Rectal smooth muscle tissue (tissue), 1 donor: ENCODE data around the gene OR52K1.
"Not testable (repeated sequence)": the region's sequence is repeated elsewhere in the genome, so short reads cannot be mapped to it uniquely, and the experiment has no call there.

ENCODE experiments used
- H3K27ac ChIP-seq: one replicate; pipeline ENCODE4 v1.7.0; 2013; ENCODE audit warnings: low read depth, low read length, inconsistent platforms
- H3K27me3 ChIP-seq: one replicate; pipeline ENCODE4 v1.7.0; 2013; ENCODE audit warnings: low read length; ENCODE audit not compliant: control insufficient read depth, insufficient read depth
- H3K36me3 ChIP-seq: one replicate; pipeline ENCODE4 v1.7.0; 2013; ENCODE audit warnings: low read length; ENCODE audit not compliant: control insufficient read depth, insufficient read depth
- H3K4me1 ChIP-seq: one replicate; pipeline ENCODE4 v1.7.0; 2013; ENCODE audit warnings: low read length; ENCODE audit not compliant: control insufficient read depth, insufficient read depth
- H3K4me3 ChIP-seq: one replicate; pipeline ENCODE4 v1.7.0; 2013; ENCODE audit warnings: low read length
- H3K9ac ChIP-seq: one replicate; pipeline ENCODE4 v1.7.0; 2013; ENCODE audit warnings: low read length

The OR52K1 gene

GRCh38 chr11:4495986-4496385, 13.5 kb downstream of the OR52K1 start:
- H3K27me3 ChIP-seq = no peaks in the 10 kb centered on the region
- H3K4me1 ChIP-seq = no peaks in the 10 kb centered on the region
- H3K9ac ChIP-seq = no peak overlapping the region
- H3K4me3 ChIP-seq = no peak overlapping the region
- H3K36me3 ChIP-seq = no peaks in the 10 kb centered on the region
- no peak overlapping the region for H3K27ac ChIP-seq

- no peaks in the 10 kb centered on the region for H3K36me3 ChIP-seq
- H3K27ac ChIP-seq = no peak overlapping the region
- no peak overlapping the region for H3K9ac ChIP-seq
- H3K4me1 ChIP-seq = no peaks in the 10 kb centered on the region
- no peak overlapping the region for H3K4me3 ChIP-seq
- H3K27me3 ChIP-seq = no peaks in the 10 kb centered on the region
Observed at GRCh38 chr11:4496557-4497248, 14.3 kb downstream of the OR52K1 start.

GRCh38 chr11:4508886-4509285, 26.4 kb downstream of the OR52K1 start:
- Histone ChIP-seq H3K4me3 (no peak overlapping the region), H3K4me1 (peaks cover 6% of the 10 kb centered on the region), H3K9ac (no peak overlapping the region), H3K36me3 (no peaks in the 10 kb centered on the region), H3K27me3 (no peaks in the 10 kb centered on the region), H3K27ac (no peak overlapping the region)

- Histone ChIP-seq H3K4me3 (no peak overlapping the region), H3K27me3 (no peaks in the 10 kb centered on the region), H3K36me3 (no peaks in the 10 kb centered on the region), H3K27ac (no peak overlapping the region), H3K9ac (no peak overlapping the region), H3K4me1 (peaks cover 6% of the 10 kb centered on the region)
Observed at GRCh38 chr11:4511282-4512245, 29.1 kb downstream of the OR52K1 start.

- no peaks in the 10 kb centered on the region for H3K36me3 ChIP-seq
- no peak overlapping the region for H3K9ac ChIP-seq
- H3K4me1 ChIP-seq = peaks cover 6% of the 10 kb centered on the region
- no peaks in the 10 kb centered on the region for H3K27me3 ChIP-seq
- no peak overlapping the region for H3K27ac ChIP-seq
- H3K4me3 ChIP-seq = no peak overlapping the region
Observed at GRCh38 chr11:4514196-4514595, 31.8 kb downstream of the OR52K1 start.

GRCh38 chr11:4522339-4522738, 39.9 kb downstream of the OR52K1 start:
- no peak overlapping the region for H3K27ac ChIP-seq
- H3K9ac ChIP-seq = no peak overlapping the region
- H3K36me3 ChIP-seq = no peaks in the 10 kb centered on the region
- no peaks in the 10 kb centered on the region for H3K27me3 ChIP-seq
- H3K4me3 ChIP-seq = no peak overlapping the region
- no peaks in the 10 kb centered on the region for H3K4me1 ChIP-seq

- H3K36me3 ChIP-seq = no peaks in the 10 kb centered on the region
- no peak overlapping the region for H3K4me3 ChIP-seq
- H3K4me1 ChIP-seq = no peaks in the 10 kb centered on the region
- H3K27me3 ChIP-seq = no peaks in the 10 kb centered on the region
- no peak overlapping the region for H3K27ac ChIP-seq
- no peak overlapping the region for H3K9ac ChIP-seq
Observed at GRCh38 chr11:4522752-4523151, 40.3 kb downstream of the OR52K1 start.

- H3K27me3 ChIP-seq = no peaks in the 10 kb centered on the region
- H3K27ac ChIP-seq = no peak overlapping the region
- H3K4me3 ChIP-seq = no peak overlapping the region
- no peak overlapping the region for H3K9ac ChIP-seq
- H3K36me3 ChIP-seq = no peaks in the 10 kb centered on the region
- H3K4me1 ChIP-seq = no peaks in the 10 kb centered on the region
Observed at GRCh38 chr11:4523666-4524065, 41.2 kb downstream of the OR52K1 start.

- H3K4me1 ChIP-seq = no peaks in the 10 kb centered on the region
- H3K36me3 ChIP-seq = no peaks in the 10 kb centered on the region
- no peaks in the 10 kb centered on the region for H3K27me3 ChIP-seq
- no peak overlapping the region for H3K9ac ChIP-seq
- no peak overlapping the region for H3K4me3 ChIP-seq
- H3K27ac ChIP-seq = no peak overlapping the region
Observed at GRCh38 chr11:4527926-4528325, 45.5 kb downstream of the OR52K1 start.

GRCh38 chr11:4531686-4532085, 49.2 kb downstream of the OR52K1 start:
- H3K4me3 ChIP-seq, H3K27ac ChIP-seq: not testable (repeated sequence)

GRCh38 chr11:4539603-4540219, 57.3 kb downstream of the OR52K1 start:
- no peaks in the 10 kb centered on the region for H3K27me3 ChIP-seq
- H3K36me3 ChIP-seq = no peaks in the 10 kb centered on the region
- H3K27ac ChIP-seq = no peak overlapping the region
- no peak overlapping the region for H3K4me3 ChIP-seq
- no peak overlapping the region for H3K9ac ChIP-seq
- no peaks in the 10 kb centered on the region for H3K4me1 ChIP-seq

More at GRCh38 chr11:4531686-4532085, 49.2 kb downstream of the OR52K1 start:
- H3K9ac ChIP-seq, H3K27me3 ChIP-seq, H3K4me1 ChIP-seq, H3K36me3 ChIP-seq: not testable (repeated sequence)

GRCh38 chr11:4541071-4541470, 58.6 kb downstream of the OR52K1 start:
- Histone ChIP-seq H3K27me3 (no peaks in the 10 kb centered on the region), H3K27ac (no peak overlapping the region), H3K36me3 (no peaks in the 10 kb centered on the region), H3K9ac (no peak overlapping the region), H3K4me3 (no peak overlapping the region), H3K4me1 (no peaks in the 10 kb centered on the region)
